K562 (cell line): Measurements from ENCODE around the gene C19orf47.

Experiments
- BCLAF1 ChIP-seq, 2 experiments: fragments of 450-650 bp in 1 of 2; IDR thresholded peaks; 2 replicates each; pipeline ENCODE4 v1.6.1; 2011 to 2017; ENCODE audit warnings: low read depth in 2 of 2, antibody characterized with exemption in 1 of 2, borderline replicate concordance in 1 of 2, low read length in 1 of 2, mild to moderate bottlenecking in 1 of 2, mixed read lengths in 1 of 2; ENCODE audit not compliant: control insufficient read depth in 1 of 2
- BHLHE40 ChIP-seq: IDR thresholded peaks from 2 replicates; pipeline ENCODE4 v1.6.1; 2011; ENCODE audit warnings: low read length, improper control_type of control experiment
- CBX1 ChIP-seq: sonication (generic); IDR thresholded peaks from 2 replicates; pipeline ENCODE4 v1.6.1; 2016; ENCODE audit warnings: antibody characterized with exemption, low read depth, mild to moderate bottlenecking
- CHD1 ChIP-seq: fragments of 200-600 bp; sonication (generic); IDR thresholded peaks from one replicate; pipeline ENCODE4 v1.6.1; 2012; ENCODE audit warnings: mild to moderate bottlenecking, moderate library complexity, low read length, inconsistent platforms
- CTCF ChIP-seq, 3 experiments: IDR thresholded peaks in 2 of 3; conservative IDR thresholded peaks in 1 of 3; 2 replicates each; pipeline ENCODE4 v1.5.1; 2011 to 2012; ENCODE audit warnings: low read length in 3 of 3, mild to moderate bottlenecking in 3 of 3, control low read depth in 2 of 3, improper control_type of control experiment in 1 of 3, inconsistent platforms in 1 of 3, low read depth in 1 of 3, mixed read lengths in 1 of 3, moderate library complexity in 1 of 3; ENCODE audit not compliant: insufficient read depth in 2 of 3
- EHMT2 ChIP-seq: fragments of 450-650 bp; IDR thresholded peaks from 2 replicates; pipeline ENCODE4 v1.6.1; 2018; ENCODE audit warnings: antibody characterized with exemption
- MBD2 ChIP-seq: sonication (generic); IDR thresholded peaks from 2 replicates; pipeline ENCODE4 v1.6.1; 2016; ENCODE audit warnings: low read depth, borderline replicate concordance
- NRF1 ChIP-seq, 2 experiments: fragments of 450-650 bp; IDR thresholded peaks in 1 of 2; conservative IDR thresholded peaks in 1 of 2; 2 replicates each; pipeline ENCODE4 v1.6.1; 2014; ENCODE audit warnings: mild to moderate bottlenecking in 2 of 2
- PATZ1 ChIP-seq: fragments of 250-450 bp; sonication (Bioruptor Pico); IDR thresholded peaks from 2 replicates; pipeline ENCODE4 v1.5.0; 2020; ENCODE audit warnings: mild to moderate bottlenecking, borderline replicate concordance
- POLR2A ChIP-seq: fragments of 450-650 bp; conservative IDR thresholded peaks from 2 replicates; pipeline ENCODE4 v1.6.1; 2016
- SRF ChIP-seq, 2 experiments: fragments of 250-450, 450-650 bp in 1 of 2; sonication (Bioruptor Pico) in 1 of 2; sonication (generic) in 1 of 2; formaldehyde crosslinking; IDR thresholded peaks; 2 replicates each; pipeline versions ENCODE4 v1.5.0 to v1.5.1; 2020 to 2022; ENCODE audit warnings: mild to moderate bottlenecking in 1 of 2, missing genetic modification reagents in 1 of 2
- ZFP30 ChIP-seq: fragments of 250-450 bp; sonication (Bioruptor Pico); IDR thresholded peaks from 2 replicates; pipeline ENCODE4 v1.8.0; 2022; ENCODE audit warnings: moderate library complexity, mild to moderate bottlenecking, inconsistent platforms, borderline replicate concordance
- ZSCAN29 ChIP-seq: fragments of 450-650 bp; IDR thresholded peaks from 2 replicates; pipeline ENCODE4 v1.6.1; 2017

- no peak for TF ChIP-seq CBX1
- no peak for TF ChIP-seq PATZ1 (CRISPR knock-in tag)
- TF ChIP-seq SRF (CRISPR knock-in tag; IDR thresholded peaks at IDR 0.05) = no peak
- TF ChIP-seq BCLAF1 (IDR thresholded peaks at IDR 0.05; ENCODE audit: borderline replicate concordance in 1 of 2, control insufficient read depth in 1 of 2, low read depth in 2 of 2, low read length in 1 of 2) = no peak
- TF ChIP-seq CTCF (IDR thresholded peaks at IDR 0.05 in 2 of 3, conservative IDR thresholded peaks at IDR 0.05 in 1 of 3; ENCODE audit: insufficient read depth in 2 of 3, low read depth in 1 of 3, low read length in 3 of 3) = no peak
- no peak for TF ChIP-seq MBD2
- no peak for TF ChIP-seq ZFP30
- no peak for TF ChIP-seq EHMT2
- TF ChIP-seq CHD1 = no peak
- TF ChIP-seq POLR2A = no peak
- TF ChIP-seq BHLHE40 = no peak
- TF ChIP-seq NRF1 (conservative IDR thresholded peaks at IDR 0.05 in 1 of 2, IDR thresholded peaks at IDR 0.05 in 1 of 2) = no peak
- no peak for TF ChIP-seq ZSCAN29
Measured at GRCh38 chr19:40395956-40396355, 47.8 kb upstream of the C19orf47 start.
